Measurements from ENCODE around the gene PLCL2.

PLCL2 gene

DNA sequence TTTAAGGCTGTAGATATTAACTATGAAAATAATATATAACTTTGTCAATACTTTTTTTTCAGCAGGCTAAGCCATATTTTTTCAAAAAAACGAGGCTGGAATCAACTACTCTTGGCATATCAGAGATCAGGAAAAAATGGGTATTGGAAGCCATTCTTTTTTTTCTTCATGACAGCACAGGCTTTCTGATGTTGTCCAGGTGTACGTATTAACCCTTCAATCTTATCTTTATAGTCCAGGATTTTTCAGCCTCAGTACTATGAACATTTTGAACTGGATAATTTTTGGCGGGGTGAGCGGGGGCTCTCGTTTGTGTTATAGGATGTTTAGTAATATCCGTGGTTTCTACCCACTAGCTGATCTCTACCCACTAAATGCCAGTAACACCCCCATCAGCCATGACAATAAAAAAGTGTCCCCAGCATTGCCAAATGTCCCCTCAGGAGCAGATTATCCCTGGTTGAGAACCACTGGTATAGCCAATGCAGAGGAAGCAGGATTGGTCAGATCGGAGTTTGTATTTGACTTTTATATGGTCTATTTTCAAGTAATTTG is 52.0 kb downstream of the PLCL2 start:
- H3K36me3 ChIP-seq (ENCODE audit: control insufficient read depth, insufficient read depth, low read length) = no peaks in the 10 kb centered on the region; the same call in 1 of the 2 replicates
- H3K27me3 ChIP-seq (replicated peaks; ENCODE audit: control insufficient read depth, insufficient read depth, low read length) = no peaks in the 10 kb centered on the region
- DNase-seq (ENCODE audit: extremely low read depth, insufficient read length) = no peak
- H3K4me3 ChIP-seq (replicated peaks; ENCODE audit: low read depth, low read length) = no peak overlapping the region
- TF ChIP-seq, protein P1, sequence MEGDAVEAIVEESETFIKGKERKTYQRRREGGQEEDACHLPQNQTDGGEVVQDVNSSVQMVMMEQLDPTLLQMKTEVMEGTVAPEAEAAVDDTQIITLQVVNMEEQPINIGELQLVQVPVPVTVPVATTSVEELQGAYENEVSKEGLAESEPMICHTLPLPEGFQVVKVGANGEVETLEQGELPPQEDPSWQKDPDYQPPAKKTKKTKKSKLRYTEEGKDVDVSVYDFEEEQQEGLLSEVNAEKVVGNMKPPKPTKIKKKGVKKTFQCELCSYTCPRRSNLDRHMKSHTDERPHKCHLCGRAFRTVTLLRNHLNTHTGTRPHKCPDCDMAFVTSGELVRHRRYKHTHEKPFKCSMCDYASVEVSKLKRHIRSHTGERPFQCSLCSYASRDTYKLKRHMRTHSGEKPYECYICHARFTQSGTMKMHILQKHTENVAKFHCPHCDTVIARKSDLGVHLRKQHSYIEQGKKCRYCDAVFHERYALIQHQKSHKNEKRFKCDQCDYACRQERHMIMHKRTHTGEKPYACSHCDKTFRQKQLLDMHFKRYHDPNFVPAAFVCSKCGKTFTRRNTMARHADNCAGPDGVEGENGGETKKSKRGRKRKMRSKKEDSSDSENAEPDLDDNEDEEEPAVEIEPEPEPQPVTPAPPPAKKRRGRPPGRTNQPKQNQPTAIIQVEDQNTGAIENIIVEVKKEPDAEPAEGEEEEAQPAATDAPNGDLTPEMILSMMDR (IDR thresholded peaks at IDR 0.05; ENCODE audit: insufficient read depth, low read length, poor library complexity, severe bottlenecking) = no peak

DNA sequence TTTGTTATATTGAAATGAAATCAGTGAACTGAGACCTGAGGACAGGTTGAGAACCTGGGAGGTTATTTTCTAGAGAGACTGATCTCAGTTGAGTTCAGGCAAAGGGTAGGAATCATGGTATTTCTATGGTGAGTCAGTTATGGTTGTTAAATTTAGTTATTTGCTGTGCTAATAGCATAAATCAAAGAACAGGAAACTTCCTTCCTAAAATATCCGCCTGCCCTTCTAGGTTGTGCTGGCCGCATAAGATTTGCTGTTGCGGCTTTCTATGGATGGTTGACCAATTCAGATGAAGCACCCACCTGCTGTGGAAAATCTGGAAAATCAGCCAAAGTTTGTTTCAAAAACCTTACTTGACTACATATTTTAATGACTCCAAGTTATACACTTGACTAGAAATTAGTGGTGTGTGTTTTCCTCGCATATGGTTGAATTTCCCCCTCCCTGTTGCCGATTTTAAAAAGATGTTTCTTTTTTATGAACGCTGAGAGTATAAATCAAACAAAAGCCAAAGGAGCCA is 52.6 kb downstream of the PLCL2 start:
- TF ChIP-seq, protein P1 (IDR thresholded peaks at IDR 0.05; ENCODE audit: insufficient read depth, low read length, poor library complexity, severe bottlenecking) = no peak
- Histone ChIP-seq H3K4me3 (replicated peaks; ENCODE audit: low read depth, low read length) (no peak overlapping the region), H3K27me3 (replicated peaks; ENCODE audit: control insufficient read depth, insufficient read depth, low read length) (no peaks in the 10 kb centered on the region), H3K36me3 (ENCODE audit: control insufficient read depth, insufficient read depth, low read length) (no peaks in the 10 kb centered on the region; the same call in none of the 2 replicates)
- DNase-seq (ENCODE audit: extremely low read depth, insufficient read length) = no peak

DNA sequence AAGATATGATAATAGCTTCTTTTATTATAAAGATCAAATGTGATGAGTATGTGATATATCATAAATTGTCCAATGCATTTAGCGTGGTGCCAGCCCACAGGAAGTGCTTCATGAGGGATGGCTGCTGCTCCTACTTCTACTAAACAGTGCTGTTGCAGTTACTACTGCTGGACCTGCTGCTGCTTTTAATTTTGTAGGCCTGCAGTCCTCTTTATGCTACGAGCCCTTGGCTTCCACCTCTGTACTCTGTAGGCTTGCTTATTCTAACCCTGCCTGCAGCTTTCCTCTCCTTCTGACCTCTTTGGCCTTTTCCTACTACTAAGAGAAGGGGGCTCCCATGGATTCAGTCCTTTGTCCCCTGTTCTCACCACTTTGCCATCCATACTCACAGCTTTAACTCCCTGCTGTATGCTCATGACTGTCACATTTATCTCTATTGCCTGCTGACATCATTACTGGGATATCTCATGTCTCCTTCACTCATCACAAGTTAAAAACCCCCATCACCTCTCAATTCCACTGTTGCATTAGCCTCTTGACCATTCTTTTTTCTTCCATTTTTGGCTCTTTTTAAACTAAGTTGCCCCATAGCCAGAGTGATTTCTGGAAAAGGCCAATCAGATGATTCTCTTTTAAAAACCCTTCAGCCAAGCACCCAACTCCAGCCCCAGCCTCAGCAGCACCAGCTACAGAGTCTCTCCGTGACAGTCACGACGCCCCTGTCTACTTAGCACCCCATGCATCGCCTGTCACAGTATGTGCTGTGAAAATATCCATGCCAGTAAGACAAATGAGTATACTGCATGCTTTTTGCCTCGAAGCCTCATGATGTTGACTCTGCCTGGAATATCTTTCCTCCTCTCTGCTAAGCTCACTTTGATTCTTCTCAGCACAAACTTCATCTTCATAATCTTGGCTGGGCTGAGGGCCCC is 56.3 kb downstream of the PLCL2 start:
- Histone ChIP-seq H3K36me3 (ENCODE audit: control insufficient read depth, insufficient read depth, low read length) (peaks cover 2% of the 10 kb centered on the region), H3K4me3 (replicated peaks; ENCODE audit: low read depth, low read length) (no peak overlapping the region), H3K27me3 (replicated peaks; ENCODE audit: control insufficient read depth, insufficient read depth, low read length) (no peaks in the 10 kb centered on the region)
- no peak for DNase-seq (ENCODE audit: extremely low read depth, insufficient read length)
- TF ChIP-seq, protein P1 (IDR thresholded peaks at IDR 0.05; ENCODE audit: insufficient read depth, low read length, poor library complexity, severe bottlenecking) = no peak

DNA sequence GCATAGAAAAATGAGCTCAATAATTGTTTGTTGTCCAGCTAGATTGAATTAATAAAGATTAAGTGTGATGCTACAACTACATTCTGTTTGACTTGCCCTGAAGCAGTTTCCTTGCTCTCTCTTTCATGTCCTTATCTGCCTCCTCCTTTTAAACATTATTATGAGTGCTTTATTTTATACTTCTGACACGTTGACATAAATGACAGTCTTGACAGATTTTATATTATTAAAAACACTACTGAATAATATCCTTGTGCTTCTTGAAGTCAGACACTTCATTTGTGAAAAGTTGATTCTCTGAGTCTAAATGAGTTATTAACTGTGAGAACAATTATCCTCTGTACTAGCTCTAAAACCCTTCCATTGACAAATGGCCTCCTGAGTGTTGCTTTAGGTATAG is 58.2 kb downstream of the PLCL2 start:
- no peaks in the 10 kb centered on the region for H3K27me3 ChIP-seq (replicated peaks; ENCODE audit: control insufficient read depth, insufficient read depth, low read length)
- no peak overlapping the region for H3K4me3 ChIP-seq (replicated peaks; ENCODE audit: low read depth, low read length)
- DNase-seq (ENCODE audit: extremely low read depth, insufficient read length) = no peak
- H3K36me3 ChIP-seq (ENCODE audit: control insufficient read depth, insufficient read depth, low read length) = peaks cover 2% of the 10 kb centered on the region
- TF ChIP-seq, protein P1 (IDR thresholded peaks at IDR 0.05; ENCODE audit: insufficient read depth, low read length, poor library complexity, severe bottlenecking) = no peak

DNA sequence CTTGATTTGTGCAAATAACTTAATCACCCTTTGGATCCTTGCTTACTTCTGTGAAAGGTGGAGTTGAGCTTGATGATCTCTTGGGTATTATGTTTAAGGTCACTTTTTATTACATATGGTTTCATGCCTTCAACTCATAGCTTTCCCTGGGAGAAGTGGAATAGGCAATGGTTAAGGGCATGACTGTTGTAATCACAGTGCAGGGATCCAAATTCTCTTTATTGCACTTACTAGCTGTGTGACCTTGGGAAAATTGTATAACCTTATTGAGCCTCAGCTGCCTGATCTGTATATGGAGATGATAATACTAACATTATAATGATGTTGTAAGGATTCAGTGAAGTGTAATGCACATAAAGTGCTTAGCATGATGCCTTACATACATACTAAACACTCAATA is 59.1 kb downstream of the PLCL2 start:
- TF ChIP-seq, protein P1 (IDR thresholded peaks at IDR 0.05; ENCODE audit: insufficient read depth, low read length, poor library complexity, severe bottlenecking) = no peak
- H3K36me3 ChIP-seq (ENCODE audit: control insufficient read depth, insufficient read depth, low read length) = peaks cover 2% of the 10 kb centered on the region
- no peaks in the 10 kb centered on the region for H3K27me3 ChIP-seq (replicated peaks; ENCODE audit: control insufficient read depth, insufficient read depth, low read length)

More for the DNA sequence above, 59.1 kb downstream of the PLCL2 start:
- no peak overlapping the region for H3K4me3 ChIP-seq (replicated peaks; ENCODE audit: low read depth, low read length)
- DNase-seq (ENCODE audit: extremely low read depth, insufficient read length) = no peak

Data from GM06990 (cell line).